HG03521 (cell line): ENCODE measurements around the gene EVI5L.
"Not testable (repeated sequence)": the region's sequence is repeated elsewhere in the genome, so short reads cannot be mapped to it uniquely, and the experiment has no call there.

Experiments used
- ATAC-seq: cut with Tn5 transposase; IDR thresholded peaks from one replicate; pipeline ENCODE4 v1.9.1; 2021; ENCODE audit warnings: mild to moderate bottlenecking, moderate library complexity; ENCODE audit not compliant: unreplicated experiment

Gene EVI5L

DNA sequence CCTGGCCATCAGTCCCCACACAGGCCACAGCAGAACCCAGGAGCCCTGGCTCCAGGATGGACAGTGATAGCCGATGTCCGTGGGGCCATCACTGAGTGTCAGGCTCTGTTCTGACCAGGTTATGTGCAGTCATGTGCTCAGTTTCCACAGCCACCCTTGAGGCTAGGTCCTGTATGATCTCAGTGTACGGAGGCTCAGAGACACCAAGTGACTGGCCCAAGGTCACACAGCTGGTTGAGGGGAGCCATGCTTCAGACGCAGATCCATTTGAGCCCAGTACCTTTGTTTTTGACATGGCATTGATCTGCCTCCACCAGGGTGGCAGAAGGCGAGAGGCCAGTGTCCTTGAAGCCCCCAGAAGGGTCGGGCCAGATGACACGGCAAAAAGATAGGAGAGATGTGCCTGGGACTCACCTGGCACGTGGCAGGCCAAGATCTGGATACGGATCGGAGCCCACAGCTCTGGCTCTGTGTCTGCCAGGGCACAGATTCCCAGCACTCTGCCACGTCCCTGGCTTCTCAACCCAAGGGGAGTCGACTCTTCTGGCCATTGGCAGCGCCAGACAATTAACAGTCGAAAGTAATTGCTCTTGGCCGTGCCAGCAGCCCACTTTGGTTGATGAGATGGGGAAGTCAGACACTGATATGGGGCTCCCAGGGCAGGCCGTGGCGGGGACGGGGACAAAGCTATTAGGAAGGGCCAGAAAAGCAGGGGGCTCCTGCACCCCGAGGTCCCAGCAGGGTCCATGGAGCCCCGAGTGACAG lies 15.6 kb downstream of the EVI5L start:
- no peak for ATAC-seq

DNA sequence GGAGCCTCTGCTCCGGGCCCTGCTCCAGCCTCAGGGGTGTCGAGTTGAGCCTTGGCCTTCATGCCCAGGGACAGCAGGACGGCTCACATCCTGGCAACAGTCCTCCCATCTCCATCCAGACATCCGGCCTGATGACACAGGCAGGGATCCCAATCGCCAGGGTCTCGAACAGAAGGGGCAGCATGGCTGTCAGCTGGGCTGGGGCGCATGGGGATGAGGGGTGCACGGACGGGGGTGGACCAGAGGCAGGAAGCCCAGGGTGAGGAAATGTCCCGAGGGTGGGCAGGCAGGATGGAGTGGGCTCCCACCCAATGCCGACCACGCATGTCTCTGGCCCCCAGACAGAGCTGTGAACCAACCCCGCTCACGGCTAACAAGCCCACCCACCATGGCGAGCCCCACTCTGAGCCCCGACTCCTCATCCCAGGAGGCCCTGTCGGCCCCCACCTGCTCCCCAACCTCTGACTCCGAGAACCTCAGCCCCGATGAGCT lies 16.2 kb downstream of the EVI5L start:
- ATAC-seq, result no peak

DNA sequence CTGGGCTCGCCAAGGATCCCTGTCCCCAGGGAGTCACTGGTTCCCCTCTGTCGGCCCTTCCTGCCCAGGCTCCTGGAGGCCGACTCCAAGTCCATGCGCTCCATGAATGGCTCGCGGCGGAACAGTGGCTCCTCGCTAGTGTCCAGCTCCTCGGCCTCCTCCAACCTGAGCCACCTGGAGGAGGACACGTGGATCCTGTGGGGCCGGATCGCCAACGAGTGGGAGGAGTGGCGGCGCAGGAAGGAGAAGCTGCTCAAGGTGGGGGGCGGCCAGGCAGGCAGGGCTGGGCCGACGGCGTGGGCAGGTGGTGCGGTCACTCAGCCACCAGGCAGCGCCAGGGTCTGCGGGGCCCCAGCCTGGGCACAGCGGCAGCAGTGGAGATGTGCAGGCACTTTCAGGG lies 17.6 kb downstream of the EVI5L start:
- ATAC-seq, result no peak

DNA sequence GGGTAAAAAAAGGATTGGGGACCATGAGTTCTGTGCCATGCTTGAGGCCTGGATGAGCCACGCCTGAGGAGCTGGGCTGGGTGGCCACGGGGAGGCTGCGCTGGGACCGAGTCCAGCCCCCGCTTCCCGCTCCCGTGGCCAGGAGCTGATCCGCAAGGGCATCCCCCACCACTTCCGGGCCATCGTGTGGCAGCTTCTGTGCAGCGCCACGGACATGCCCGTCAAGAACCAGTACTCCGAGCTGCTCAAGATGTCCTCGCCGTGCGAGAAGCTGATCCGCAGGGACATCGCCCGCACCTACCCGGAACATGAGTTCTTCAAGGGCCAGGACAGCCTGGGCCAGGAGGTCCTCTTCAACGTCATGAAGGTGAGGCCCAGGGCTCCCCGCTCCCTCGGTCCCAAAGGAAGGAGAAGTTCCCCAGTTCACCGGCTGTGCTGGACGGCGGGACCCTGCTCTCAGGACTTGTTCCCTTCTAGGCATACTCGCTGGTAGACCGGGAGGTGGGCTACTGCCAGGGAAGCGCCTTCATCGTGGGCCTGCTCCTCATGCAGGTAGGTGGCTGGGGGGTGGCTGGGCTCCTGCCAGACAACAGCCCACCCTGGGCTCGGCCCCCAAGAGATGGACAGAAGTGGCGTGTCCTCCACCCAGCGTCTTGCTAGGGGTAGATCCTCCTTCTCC lies 18.9 kb downstream of the EVI5L start:
- ATAC-seq, result no peak

DNA sequence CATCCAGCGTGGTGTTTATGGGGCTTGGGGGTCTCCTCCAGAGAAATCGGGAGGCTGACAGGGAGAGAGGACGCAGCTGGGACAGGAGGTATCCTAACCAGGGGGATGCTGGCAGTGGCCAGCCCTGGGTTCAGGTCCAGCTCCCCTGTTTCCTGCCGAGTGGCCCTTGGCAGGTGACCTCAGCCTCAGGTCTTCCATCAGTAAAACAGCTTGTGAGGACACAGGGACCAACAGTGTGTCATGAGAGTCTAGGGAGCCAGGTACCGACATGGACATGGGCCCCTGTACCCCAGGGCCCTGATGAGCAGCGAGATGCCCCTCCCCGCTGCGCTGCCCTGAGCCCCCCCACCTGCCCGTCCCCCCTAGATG lies 19.6 kb downstream of the EVI5L start:
- no peak for ATAC-seq

DNA sequence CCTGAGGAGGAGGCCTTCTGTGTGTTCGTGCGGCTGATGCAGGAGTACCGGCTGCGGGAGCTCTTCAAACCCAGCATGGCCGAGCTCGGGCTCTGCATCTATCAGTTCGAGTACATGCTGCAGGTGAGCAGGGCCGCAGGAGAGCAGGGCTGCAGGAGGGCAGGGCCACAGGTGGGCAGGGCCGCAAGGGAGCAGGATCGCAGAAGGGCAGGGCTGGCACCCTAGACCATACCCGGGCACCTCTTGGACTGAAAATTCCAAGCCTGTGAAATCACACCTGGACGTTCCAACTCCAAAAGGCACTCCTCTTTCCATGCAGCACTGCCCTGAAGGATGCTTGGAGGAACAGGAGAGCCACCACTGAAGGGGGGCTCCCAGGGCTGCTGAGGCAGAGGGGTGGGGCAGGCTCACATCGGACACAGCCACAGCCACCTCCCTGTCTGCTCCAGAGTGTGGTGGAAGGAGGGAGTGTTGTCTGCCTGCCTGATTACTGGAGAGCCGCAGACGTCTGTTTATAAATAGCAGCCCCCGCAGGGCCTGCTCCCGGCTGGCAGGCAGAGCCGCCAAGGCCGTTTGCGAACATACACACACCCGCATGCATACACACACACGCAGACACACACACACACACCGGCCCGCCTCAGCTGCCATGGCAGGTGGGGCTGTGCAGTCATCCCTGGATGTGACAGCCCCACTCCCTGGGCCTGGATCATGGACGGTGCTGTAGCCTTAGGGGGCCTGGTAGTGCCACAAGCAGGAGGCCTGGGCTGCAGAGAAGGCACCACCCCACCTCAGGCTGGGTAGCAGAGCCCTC lies 20.2 kb downstream of the EVI5L start:
- ATAC-seq, result no peak

DNA sequence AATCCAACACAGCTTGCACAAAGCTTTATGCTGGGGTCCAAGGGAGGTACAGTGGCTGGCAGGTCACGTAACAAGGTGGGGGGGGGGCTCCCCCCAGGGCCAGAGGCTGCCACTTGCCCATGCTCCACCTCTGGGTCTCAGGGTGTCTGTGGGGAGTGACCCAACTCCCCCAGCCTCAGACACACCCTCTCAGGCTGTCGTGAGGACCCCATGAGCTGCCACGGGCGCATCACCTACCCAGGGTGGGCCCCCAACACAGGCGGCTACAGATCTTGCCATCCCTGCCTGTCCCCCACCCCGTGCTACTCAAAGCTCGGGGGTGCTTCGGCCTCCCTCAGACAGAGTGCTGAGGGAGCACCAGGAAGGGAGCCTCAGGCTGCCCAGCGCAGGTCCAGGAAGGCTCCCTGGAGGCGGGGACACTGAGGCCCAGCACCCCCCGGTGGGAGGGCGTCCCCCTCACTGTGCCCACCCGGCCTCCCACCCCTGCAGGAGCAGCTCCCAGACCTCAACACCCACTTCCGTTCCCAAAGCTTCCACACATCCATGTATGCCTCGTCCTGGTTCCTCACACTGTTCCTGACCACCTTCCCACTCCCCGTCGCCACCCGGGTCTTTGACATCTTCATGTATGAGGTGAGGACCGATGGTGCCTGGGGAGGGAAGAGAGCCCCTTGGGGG lies 21.1 kb downstream of the EVI5L start:
- no peak for ATAC-seq

DNA sequence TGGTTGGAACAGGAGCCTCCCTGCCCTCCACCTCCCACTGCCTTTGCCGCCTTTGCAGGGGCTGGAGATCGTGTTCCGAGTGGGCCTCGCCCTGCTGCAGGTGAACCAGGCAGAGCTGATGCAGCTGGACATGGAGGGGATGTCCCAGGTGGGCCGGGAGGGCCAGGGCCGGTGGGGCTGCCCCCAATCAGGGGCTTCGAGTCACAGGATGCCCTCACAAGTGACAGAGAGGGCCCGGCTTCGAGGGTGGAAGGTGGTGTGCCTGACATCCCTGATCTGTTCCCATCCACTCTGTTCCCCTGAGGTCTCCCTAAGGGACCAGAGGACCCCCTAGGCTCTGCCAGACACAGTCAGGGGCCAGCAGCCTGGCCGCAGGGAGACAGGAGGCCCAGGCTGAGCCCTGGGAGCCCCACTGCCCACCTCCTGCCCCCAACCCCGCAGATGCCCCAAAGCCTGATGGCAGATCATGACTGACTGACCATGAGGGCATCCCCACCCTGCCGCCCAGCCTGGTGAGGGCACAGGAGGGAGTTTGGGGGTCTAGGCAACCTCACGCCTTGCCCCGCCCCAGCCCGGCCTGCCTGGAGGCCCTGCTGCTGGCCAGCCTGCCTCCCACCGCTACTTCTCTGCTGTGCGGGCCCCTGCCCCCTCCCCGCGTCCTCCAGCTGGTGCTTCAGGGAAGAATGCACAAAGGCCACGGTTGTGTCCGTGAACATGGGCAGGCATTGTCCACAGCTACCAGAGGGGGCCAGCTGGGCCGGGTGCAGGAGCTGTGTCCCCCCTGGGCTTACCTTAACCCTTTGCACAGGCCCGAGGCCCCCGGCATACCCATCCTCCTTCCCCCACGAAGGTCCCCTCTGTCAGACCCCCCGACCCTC lies 21.8 kb downstream of the EVI5L start:
- ATAC-seq, result no peak

DNA sequence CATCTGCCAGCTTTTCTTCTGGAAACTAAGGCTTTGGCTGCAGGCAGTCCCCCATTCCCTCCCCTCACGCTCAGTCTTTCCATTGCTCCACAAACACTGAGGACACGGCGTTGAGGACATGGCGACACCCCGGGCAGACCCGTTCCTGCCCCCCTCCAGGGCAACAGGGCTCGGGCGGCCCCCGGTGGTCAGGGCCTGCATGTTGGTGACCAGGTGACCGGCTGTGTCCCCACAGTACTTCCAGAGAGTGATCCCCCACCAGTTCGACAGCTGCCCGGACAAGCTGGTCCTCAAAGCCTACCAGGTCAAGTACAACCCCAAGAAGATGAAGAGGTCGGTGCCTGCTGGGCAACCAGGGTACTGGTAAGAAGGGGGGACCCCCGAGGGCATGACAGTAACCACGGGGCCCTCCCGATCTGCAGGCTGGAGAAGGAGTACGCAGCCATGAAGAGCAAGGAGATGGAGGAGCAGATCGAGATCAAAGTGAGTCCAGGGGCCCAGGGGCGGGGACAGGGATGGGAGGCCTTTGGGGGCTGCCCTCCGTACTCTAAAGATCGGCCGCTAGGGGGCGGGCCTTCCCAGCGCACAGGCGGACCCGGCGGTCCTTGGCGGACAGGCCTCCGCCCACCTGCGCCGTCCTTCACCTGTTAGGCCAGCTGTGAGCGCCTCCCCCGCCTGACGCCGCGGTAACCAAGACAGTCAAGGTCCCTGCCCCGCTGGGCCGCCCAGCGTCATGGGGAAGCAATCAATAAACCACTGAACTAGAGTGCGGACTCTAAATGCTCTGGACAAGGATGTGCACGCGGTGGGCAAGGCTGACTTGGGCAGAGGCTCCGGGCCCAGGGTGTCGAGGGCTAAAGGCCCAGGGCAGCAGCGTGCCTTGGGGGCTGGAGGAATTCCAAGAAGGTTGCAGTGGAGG lies 23.1 kb downstream of the EVI5L start:
- no peak for ATAC-seq

DNA sequence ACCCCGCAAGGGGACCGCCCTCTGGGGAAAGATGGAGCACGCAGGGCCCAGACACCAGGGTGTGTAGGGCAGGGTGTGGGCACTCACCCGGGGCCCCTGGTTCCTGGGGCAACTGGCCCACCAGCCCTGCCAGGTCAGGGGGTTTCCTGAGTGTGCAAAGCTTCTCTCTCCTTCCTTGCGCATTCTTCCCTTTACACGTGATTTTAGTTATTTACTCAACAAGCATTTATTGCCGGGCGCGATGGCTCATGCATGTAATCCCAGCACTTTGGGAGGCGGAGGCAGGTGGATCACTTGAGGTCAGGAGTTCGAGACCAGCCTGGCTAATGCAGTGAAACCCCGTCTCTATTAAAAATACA lies 23.7 kb downstream of the EVI5L start:
- no peak for ATAC-seq

DNA sequence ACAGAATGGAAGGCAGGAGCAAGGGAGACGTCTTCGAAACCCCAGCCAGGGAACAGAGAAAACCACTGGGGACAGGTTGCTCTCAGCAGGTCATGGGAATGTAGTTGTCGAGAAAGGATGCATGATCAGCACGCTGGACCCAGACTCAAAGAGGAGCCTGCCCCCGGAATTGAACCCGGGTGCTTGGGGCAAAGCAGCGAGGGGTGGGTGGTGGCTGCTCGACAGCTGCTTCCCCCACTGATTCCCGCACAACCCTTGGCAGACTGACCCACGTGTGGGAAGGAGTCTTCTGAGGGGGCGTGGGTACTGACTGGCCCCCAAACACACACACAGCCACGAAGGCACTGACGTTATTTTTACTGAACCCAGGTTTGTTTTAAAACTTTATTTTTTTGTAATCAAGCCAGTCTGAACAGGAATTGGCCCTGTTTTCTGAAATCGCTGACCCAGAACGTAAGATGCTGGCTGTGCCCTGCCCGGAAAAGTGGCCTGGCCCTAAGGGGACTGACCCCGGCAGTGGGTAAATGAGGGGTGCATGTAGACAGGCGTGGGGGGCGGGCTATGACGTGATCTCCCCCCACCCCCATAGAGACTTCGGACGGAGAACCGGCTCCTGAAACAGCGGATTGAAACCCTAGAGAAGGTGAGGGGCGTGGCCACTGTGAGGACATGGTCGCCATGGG lies 25.5 kb downstream of the EVI5L start:
- ATAC-seq, result no peak

DNA sequence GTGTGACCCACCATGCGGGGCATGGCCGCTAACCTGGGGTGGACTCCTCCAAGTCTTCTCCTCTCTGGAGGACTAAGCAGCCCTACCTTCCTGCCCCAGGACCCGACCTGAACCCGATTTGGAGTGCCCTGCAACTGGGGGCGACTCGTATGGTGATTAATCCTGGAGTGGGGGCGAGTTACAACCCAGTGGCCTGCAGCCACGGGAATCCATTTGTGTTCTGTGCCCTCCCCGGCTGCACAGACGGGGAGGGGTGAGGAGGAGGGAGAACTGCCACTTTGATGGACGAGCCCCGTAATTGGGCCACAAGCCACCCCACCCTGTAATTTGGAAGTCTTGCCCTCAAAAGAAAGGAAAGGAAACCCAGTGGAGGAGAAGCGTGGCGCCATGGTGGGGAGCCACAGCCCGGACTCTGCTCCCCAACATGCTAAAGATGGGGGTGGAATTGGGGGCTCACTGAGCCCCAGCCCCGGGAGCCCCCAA lies 26.1 kb downstream of the EVI5L start:
- ATAC-seq, result no peak

DNA sequence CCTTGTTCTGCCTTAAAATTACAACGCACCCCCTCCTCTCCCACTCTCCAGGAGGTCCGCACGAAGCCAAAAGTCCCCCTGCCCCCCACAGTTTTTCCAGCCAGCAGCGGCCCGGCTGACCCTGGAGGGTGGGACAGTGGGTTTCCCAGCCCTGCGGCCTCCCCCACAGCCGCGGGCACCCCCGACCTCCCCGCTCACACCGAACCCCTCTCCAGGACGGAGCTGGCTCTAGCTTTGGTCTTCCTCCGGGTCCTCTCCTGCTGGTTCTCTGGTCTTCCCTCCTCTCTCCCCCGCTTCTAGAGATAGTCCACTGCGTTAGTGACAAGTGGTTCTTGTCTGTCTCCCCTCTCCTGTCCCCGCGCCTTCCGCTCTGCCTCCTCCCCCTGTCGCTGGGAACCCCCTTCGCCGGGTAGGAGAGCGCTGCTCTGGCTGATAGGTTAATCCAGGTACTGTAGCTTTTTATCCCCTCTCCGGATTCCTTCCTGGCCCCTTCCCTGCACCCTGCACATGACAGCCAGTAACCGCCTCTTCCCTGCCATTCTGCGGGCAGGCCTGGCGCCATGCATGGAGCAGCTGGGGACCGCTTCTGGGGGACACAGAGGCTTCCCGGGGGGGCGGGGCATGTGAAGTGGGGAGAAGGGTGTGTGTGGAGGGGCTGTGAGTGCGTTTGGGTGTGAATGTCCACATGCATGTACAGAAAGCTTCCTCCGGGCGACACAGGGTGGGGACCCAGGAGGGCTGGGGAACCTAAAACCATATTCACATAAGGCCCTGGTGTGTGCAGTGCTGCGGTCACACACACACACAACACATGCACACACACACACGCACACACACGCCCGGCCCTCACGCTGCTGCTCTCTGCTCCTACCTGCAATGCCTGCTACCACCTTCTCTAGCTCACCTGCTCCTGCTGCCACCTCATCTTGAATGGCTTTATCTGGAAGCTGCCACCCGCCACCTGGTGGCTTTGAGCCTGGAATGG lies 27.0 kb downstream of the EVI5L start:
- ATAC-seq, result no peak

DNA sequence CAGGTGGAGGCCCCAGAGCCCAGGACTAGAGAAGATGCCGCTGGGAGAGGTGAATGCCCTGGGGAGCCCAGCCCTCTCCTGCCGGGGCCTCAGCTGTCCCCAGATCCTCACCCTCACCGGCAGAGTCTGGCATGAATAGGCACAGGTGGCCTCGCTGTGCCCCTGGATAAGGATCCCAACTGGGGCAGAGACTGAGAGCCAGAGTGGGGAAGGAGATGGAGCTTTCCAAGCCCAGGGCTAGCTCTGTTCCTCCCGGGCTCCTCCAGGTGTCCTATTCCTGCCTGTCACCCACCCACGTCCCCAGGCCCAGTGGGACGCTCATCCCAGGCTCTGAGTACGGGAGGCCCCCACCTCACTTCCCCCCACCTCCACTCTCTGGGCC lies 27.7 kb downstream of the EVI5L start:
- no peak for ATAC-seq

DNA sequence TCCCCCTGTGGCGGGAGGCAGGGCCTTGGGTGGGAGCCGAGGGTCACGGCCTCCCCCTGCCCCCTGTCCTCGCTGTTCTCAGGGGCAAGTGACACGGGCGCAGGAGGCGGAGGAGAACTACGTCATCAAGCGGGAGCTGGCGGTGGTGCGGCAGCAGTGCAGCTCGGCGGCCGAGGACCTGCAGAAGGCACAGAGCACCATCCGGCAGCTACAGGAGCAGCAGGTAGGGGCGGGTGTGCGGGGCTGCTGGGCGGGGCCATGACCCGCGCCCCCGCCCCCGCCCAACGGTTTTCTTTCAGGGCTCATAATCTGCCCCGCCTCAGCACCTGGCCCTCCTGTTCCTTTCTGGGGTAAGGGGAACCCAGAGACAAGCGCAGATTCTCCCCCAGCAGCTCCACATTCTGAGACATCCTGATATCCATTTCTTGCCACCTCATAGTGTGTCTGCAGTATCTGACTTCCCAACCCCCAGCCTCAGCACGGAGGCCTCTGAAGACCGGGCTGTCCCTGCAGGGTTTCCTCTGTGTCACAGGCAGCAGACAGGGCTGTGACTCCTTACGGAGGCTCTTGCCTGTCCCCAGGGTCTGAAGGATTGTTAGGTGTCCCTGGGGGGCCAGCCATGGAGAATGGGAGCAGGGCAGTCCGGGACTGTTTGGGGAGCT lies 28.2 kb downstream of the EVI5L start:
- no peak for ATAC-seq

DNA sequence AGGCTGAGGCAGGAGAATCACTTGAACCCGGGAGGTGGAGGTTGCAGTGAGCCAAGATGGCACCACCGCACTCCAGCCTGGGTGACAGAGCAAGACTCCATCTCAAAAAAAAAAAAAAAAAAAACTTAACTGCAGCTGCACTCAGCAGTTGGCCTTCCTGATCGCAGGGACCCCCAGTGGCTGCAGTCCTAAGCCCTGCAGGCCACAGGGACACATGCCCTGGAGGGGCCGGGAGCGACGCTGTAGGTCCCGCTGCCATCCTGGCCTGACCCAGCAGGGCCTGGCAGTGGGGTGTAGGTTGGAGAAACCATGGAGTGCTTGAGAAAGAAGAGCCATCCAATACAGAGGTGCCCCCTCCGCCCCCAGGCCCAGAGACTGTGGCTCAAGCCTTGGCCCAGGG lies 29.1 kb downstream of the EVI5L start:
- not testable (repeated sequence) for ATAC-seq
